COLO829 (cell line): ENCODE results near the gene LTB4R.
A peak's percentile ranks its signal among the peaks of the same experiment; 100 is the strongest.

Experiments used
- DNase-seq: peaks from one replicate; pipeline ENCODE4 v3.0.0; 2012; ENCODE audit warnings: low spot score

Gene LTB4R

GRCh38 chr14:24304019-24304387, 7.3 kb upstream of the LTB4R start:
- no peak for DNase-seq

GRCh38 chr14:24307156-24307574, 4.1 kb upstream of the LTB4R start:
- DNase-seq = no peak

- peak; percentile 65 for DNase-seq
Measured at GRCh38 chr14:24307575-24308341, 3.5 kb upstream of the LTB4R start, which contains the start of gene CIDEB. Gene CIDEB (minus strand): TSS chr14:24307977. CDS start chr14:24307858, 119 bp downstream.

GRCh38 chr14:24308342-24309124, 2.8 kb upstream of the LTB4R start:
- no peak for DNase-seq

GRCh38 chr14:24309538-24310264, 1.6 kb upstream of the LTB4R start, which contains the start of gene LTB4R2:
Gene LTB4R2 (plus strand): TSS chr14:24310140. CDS start chr14:24310665, 525 bp downstream.
- no peak for DNase-seq

GRCh38 chr14:24310265-24310645, 1.0 kb upstream of the LTB4R start:
- no peak for DNase-seq

GRCh38 chr14:24311837-24312615, 724 bp downstream of the LTB4R start:
- no peak for DNase-seq

- no peak for DNase-seq
Measured at GRCh38 chr14:24312736-24313507, 1.6 kb downstream of the LTB4R start.

GRCh38 chr14:24313913-24314312, 2.6 kb downstream of the LTB4R start:
- DNase-seq = no peak

- DNase-seq = no peak
Measured at GRCh38 chr14:24314377-24315193, 3.3 kb downstream of the LTB4R start.

- no peak for DNase-seq
Measured at GRCh38 chr14:24315243-24315806, 4.0 kb downstream of the LTB4R start.

- DNase-seq = no peak
Measured at GRCh38 chr14:24315807-24316596, 4.7 kb downstream of the LTB4R start.

- no peak for DNase-seq
Measured at GRCh38 chr14:24316597-24316950, 5.3 kb downstream of the LTB4R start.

- DNase-seq = peak; percentile 48
Measured at GRCh38 chr14:24317141-24317928, 6.0 kb downstream of the LTB4R start.

- no peak for DNase-seq
Measured at GRCh38 chr14:24321212-24321975, 10.1 kb downstream of the LTB4R start.

- no peak for DNase-seq
Measured at GRCh38 chr14:24322672-24323071, 11.4 kb downstream of the LTB4R start.

- DNase-seq = no peak
Measured at GRCh38 chr14:24323341-24323740, 12.0 kb downstream of the LTB4R start.
